ENCODE measurements around the gene EFCAB5. TPM values are rescaled to one million over a fixed set of nuclear protein-coding genes. Genes with fewer than 3 reads are reported as not detected.

EFCAB5 gene
- total and polyA plus RNA-seq, 2 of the 13 experiments (the other 11 are each of a cell fraction or from before 2014, with no cell fraction given) = 0.15 TPM; not detected in 1

DNA sequence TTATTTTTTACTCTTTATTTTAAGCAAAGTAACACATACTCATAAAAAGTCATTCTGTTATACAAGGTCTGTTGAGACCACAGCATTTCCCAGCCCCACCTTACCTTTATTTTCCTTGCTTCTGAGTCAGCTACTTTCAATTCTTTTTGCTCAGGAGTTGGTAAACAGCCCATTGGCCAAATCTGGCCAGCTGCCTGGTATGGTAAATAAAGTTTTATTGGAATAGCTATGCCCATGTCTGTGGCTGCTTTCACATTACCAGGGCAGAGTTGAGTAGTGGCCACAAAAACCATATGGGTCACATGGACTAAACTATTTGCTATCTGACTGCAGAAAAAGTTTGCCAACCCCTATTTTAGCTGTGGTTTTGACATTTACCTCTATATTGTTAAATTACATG is 171.8 kb downstream of the EFCAB5 start (continued):
- TF ChIP-seq, protein P1, sequence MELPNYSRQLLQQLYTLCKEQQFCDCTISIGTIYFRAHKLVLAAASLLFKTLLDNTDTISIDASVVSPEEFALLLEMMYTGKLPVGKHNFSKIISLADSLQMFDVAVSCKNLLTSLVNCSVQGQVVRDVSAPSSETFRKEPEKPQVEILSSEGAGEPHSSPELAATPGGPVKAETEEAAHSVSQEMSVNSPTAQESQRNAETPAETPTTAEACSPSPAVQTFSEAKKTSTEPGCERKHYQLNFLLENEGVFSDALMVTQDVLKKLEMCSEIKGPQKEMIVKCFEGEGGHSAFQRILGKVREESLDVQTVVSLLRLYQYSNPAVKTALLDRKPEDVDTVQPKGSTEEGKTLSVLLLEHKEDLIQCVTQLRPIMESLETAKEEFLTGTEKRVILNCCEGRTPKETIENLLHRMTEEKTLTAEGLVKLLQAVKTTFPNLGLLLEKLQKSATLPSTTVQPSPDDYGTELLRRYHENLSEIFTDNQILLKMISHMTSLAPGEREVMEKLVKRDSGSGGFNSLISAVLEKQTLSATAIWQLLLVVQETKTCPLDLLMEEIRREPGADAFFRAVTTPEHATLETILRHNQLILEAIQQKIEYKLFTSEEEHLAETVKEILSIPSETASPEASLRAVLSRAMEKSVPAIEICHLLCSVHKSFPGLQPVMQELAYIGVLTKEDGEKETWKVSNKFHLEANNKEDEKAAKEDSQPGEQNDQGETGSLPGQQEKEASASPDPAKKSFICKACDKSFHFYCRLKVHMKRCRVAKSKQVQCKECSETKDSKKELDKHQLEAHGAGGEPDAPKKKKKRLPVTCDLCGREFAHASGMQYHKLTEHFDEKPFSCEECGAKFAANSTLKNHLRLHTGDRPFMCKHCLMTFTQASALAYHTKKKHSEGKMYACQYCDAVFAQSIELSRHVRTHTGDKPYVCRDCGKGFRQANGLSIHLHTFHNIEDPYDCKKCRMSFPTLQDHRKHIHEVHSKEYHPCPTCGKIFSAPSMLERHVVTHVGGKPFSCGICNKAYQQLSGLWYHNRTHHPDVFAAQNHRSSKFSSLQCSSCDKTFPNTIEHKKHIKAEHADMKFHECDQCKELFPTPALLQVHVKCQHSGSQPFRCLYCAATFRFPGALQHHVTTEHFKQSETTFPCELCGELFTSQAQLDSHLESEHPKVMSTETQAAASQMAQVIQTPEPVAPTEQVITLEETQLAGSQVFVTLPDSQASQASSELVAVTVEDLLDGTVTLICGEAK (IDR thresholded peaks at IDR 0.05) = peak; percentile 79
- TF ChIP-seq, protein P1 (CRISPR knock-in tag; IDR thresholded peaks at IDR 0.05) = peak; percentile 98
- no peak for TF ChIP-seq PPARG (CRISPR knock-in tag; conservative IDR thresholded peaks at IDR 0.05)
- TF ChIP-seq AGO2 (optimal IDR thresholded peaks at IDR 0.05; ENCODE audit: low read depth, low read length) = no peak

DNA sequence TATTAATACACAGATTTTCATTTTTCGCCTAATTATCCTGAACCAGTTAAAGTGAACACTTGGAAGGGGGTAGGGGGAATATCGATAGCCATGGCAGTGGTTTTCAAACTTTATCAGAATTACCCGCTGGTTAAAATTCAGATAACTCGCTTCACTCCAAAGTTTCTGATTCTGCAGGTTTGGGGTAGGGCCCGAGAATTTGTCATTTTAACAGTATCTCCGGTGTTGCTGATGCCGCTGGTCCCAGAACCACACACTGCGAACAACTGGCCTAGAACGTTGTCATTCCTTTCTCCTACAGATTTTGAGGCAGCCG is 174.9 kb downstream of the EFCAB5 start:
- Histone ChIP-seq H3K9ac (ENCODE audit: insufficient read depth, low read depth, low read length) (peak overlapping the region; percentile 99), H4K20me1 (ENCODE audit: insufficient read depth, low read length) (no peaks in the 10 kb centered on the region), H3K36me3 (replicated peaks in 1 of 2; ENCODE audit: control insufficient read depth in 1 of 2, insufficient read depth in 2 of 2, low read length in 2 of 2) (peaks cover 0 to 9% of the 10 kb centered on the region in 2 experiments; a peak in 2 of 5 replicates), H3K79me2 (ENCODE audit: insufficient read depth, low read length) (peaks cover 46% of the 10 kb centered on the region), H3K27ac (ENCODE audit: extremely low read length, insufficient read depth, low read length) (peak overlapping the region; percentile 87), H3K9me3 (ENCODE audit: low read length) (no peaks in the 10 kb centered on the region), H2AFZ (ENCODE audit: low read length) (peak overlapping the region; percentile 66), H3K4me1 (ENCODE audit: insufficient read depth, low read length) (peaks cover 47% of the 10 kb centered on the region), H3K4me2 (ENCODE audit: low read depth, low read length) (peak overlapping the region; percentile 81), H3K4me3 (replicated peaks in 1 of 3; ENCODE audit: insufficient read depth in 1 of 3, low read depth in 2 of 3, low read length in 3 of 3) (peak overlapping the region; percentile 85 to 93 (median 91)), H3K27me3 (ENCODE audit: control insufficient read depth in 1 of 2, insufficient read depth in 2 of 2, low read length in 2 of 2) (no peaks in the 10 kb centered on the region; a peak in 1 of 5 replicates)
- DNase-seq (ENCODE audit: low spot score) (no peak), FAIRE-seq (no peak), ATAC-seq (no peak; the same call in 1 of the 3 replicates)
- ChIA-PET CTCF (ENCODE audit: low intra/inter-chr PET ratio, low total read pairs) (no interaction called here), POLR2A (no interaction called here)
- in situ Hi-C loops (cut with HindIII; ENCODE audit: extremely low pct_ligation_motif_present, low pct_unique_long_range_greater_than_20kb) = no loop called here
- WGBS (ENCODE audit: low lambda C conversion rate) = 3% methylated on average over 9 of the region's 10 CpGs
- intact Hi-C loops (cut with micrococcal nuclease; ENCODE audit: unreplicated experiment) = no loop called here
- no TSS peak for BruUV-seq (replicated peaks)
- TF ChIP-seq ZNF781 (CRISPR knock-in tag; IDR thresholded peaks at IDR 0.05; ENCODE audit: borderline replicate concordance, not compliant biosample characterization) = peak; percentile 57
- 0 out of 2 replicates have a peak, but pooled peaks have one; percentile 28 for TF ChIP-seq GZF1 (CRISPR knock-in tag; IDR thresholded peaks at IDR 0.05)
- TF ChIP-seq ARNT2 (CRISPR knock-in tag; IDR thresholded peaks at IDR 0.05; ENCODE audit: low read depth) = no peak
- TF ChIP-seq ZNF207 (IDR thresholded peaks at IDR 0.05; ENCODE audit: borderline replicate concordance) = no peak
- TF ChIP-seq ZNF430 (CRISPR knock-in tag; IDR thresholded peaks at IDR 0.05) = no peak
- no peak for TF ChIP-seq ZBTB14 (CRISPR knock-in tag; IDR thresholded peaks at IDR 0.05)
- TF ChIP-seq ONECUT2 (CRISPR knock-in tag; IDR thresholded peaks at IDR 0.05) = 0 out of 2 replicates have a peak, but pooled peaks have one; percentile 6
- no peak for TF ChIP-seq ZNF10 (CRISPR knock-in tag; IDR thresholded peaks at IDR 0.05; ENCODE audit: borderline replicate concordance, low read depth)
- TF ChIP-seq ZNF652 (CRISPR knock-in tag; IDR thresholded peaks at IDR 0.05; ENCODE audit: borderline replicate concordance, low read depth) = no peak
